Measurements from ENCODE around the gene SERPINB6.

DNA sequence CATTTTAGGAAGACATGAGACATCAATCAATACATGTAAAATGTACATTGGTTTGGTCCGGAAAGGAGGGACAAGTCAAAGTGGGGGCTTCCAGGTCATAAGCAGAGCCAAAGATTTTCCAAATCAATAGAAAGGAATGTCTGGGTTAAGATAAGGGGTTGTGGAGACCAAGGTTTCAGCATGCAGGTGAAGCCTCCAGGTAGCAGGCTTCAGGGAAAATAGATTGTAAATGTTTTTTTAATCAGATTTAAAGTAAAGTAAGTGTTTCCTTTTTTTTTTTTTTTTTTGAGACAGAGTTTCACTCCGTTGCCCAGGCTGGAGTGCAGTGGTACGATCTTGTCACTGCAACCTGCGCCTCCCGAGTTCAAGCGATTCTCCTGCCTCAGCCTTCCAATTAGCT, 51.5 kb downstream of the SERPINB6 start:
- TF ChIP-seq POLR2A (IDR thresholded peaks at IDR 0.05), result no peak
- TF ChIP-seq, protein P1, sequence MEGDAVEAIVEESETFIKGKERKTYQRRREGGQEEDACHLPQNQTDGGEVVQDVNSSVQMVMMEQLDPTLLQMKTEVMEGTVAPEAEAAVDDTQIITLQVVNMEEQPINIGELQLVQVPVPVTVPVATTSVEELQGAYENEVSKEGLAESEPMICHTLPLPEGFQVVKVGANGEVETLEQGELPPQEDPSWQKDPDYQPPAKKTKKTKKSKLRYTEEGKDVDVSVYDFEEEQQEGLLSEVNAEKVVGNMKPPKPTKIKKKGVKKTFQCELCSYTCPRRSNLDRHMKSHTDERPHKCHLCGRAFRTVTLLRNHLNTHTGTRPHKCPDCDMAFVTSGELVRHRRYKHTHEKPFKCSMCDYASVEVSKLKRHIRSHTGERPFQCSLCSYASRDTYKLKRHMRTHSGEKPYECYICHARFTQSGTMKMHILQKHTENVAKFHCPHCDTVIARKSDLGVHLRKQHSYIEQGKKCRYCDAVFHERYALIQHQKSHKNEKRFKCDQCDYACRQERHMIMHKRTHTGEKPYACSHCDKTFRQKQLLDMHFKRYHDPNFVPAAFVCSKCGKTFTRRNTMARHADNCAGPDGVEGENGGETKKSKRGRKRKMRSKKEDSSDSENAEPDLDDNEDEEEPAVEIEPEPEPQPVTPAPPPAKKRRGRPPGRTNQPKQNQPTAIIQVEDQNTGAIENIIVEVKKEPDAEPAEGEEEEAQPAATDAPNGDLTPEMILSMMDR (IDR thresholded peaks at IDR 0.05), result no peak

All from right lobe of liver (tissue), 4 donors.